GM23248 (cell line): ENCODE results near the gene GOLPH3L. TPM values are rescaled to one million over a fixed set of nuclear protein-coding genes. Genes with fewer than 3 reads are reported as not detected.
"Not testable (repeated sequence)": the region's sequence is repeated elsewhere in the genome, so short reads cannot be mapped to it uniquely, and the experiment has no call there.

Experiments
- DNase-seq: peaks from one replicate; pipeline ENCODE4 v3.0.0-alpha.2; 2015
- H2AFZ ChIP-seq: fragments of 200-600 bp; sonication (generic); 2 replicates; pipeline ENCODE4 v1.6.1; 2016; ENCODE audit warnings: antibody characterized with exemption
- H3F3A ChIP-seq: fragments of 200-600 bp; sonication (generic); 2 replicates; pipeline ENCODE4 v1.6.1; 2016; ENCODE audit warnings: mild to moderate bottlenecking, antibody characterized with exemption, mixed run types; ENCODE audit not compliant: insufficient read depth
- H3K27ac ChIP-seq: fragments of 200-600 bp; sonication (generic); 2 replicates; pipeline ENCODE4 v1.5.1; 2016; ENCODE audit warnings: mild to moderate bottlenecking
- H3K27me3 ChIP-seq: fragments of 200-600 bp; sonication (generic); replicated peaks from 2 replicates; pipeline ENCODE4 v1.6.1; 2016; ENCODE audit warnings: mild to moderate bottlenecking; ENCODE audit not compliant: insufficient read depth
- H3K36me3 ChIP-seq: fragments of 200-600 bp; sonication (generic); 2 replicates; pipeline ENCODE4 v1.6.1; 2016; ENCODE audit warnings: low read depth, mild to moderate bottlenecking
- H3K4me1 ChIP-seq: fragments of 200-600 bp; sonication (generic); 2 replicates; pipeline ENCODE4 v1.6.1; 2016; ENCODE audit warnings: mild to moderate bottlenecking; ENCODE audit not compliant: insufficient read depth
- H3K4me2 ChIP-seq: fragments of 200-600 bp; sonication (generic); one replicate; pipeline ENCODE4 v1.6.1; 2016; ENCODE audit warnings: mild to moderate bottlenecking; ENCODE audit not compliant: unreplicated experiment
- H3K4me3 ChIP-seq: fragments of 200-600 bp; sonication (generic); 2 replicates; pipeline ENCODE4 v1.5.1; 2016; ENCODE audit warnings: mild to moderate bottlenecking
- H3K79me2 ChIP-seq: fragments of 200-600 bp; sonication (generic); 2 replicates; pipeline ENCODE4 v1.6.1; 2016; ENCODE audit warnings: mild to moderate bottlenecking; ENCODE audit not compliant: insufficient read depth
- H3K9ac ChIP-seq: fragments of 200-600 bp; sonication (generic); 2 replicates; pipeline ENCODE4 v1.6.1; 2016; ENCODE audit warnings: mild to moderate bottlenecking
- H3K9me2 ChIP-seq: fragments of 200-600 bp; sonication (generic); 2 replicates; pipeline ENCODE4 v1.6.1; 2016; ENCODE audit warnings: mixed run types, mild to moderate bottlenecking, moderate library complexity; ENCODE audit not compliant: insufficient read depth
- H3K9me3 ChIP-seq: fragments of 200-600 bp; sonication (generic); one replicate; pipeline ENCODE4 v1.6.1; 2017; ENCODE audit warnings: low read depth
- H4K20me1 ChIP-seq: fragments of 200-600 bp; sonication (generic); 2 replicates; pipeline ENCODE4 v1.6.0; 2016; ENCODE audit not compliant: insufficient read depth
- EZH2 ChIP-seq: fragments of 200-600 bp; sonication (generic); IDR thresholded peaks from 2 replicates; pipeline ENCODE4 v1.6.1; 2018; ENCODE audit warnings: antibody characterized with exemption, mild to moderate bottlenecking; ENCODE audit not compliant: insufficient read depth, poor library complexity, severe bottlenecking
- EZH2phosphoT487 ChIP-seq: fragments of 200-600 bp; sonication (generic); IDR thresholded peaks from 2 replicates; pipeline ENCODE4 v1.6.1; 2018; ENCODE audit warnings: antibody characterized with exemption, moderate library complexity, mild to moderate bottlenecking, low read depth; ENCODE audit not compliant: insufficient read depth
- WGBS, 2 experiments: methylation state at CpG; one replicate each; pipeline ENCODE4 v1.1.6; 2015 to 2017; ENCODE audit warnings: low lambda C conversion rate in 2 of 2, low coverage in 1 of 2; ENCODE audit errors: missing lambda C conversion rate in 2 of 2; 5-methylcytosine and 5-hydroxymethylcytosine counted together
- in situ Hi-C: fragments of 300-500 bp; cut with MboI; formaldehyde crosslinking; loops from 2 replicates; pipeline ENCODE4 v1.15.0; 2020
- polyA plus RNA-seq: library from polyadenylated mRNA; unstranded; fragments of >200 nt; fragmentation: Nextera tagmentation; extraction: Ambion mirVana; gene quantifications from 2 replicates; pipeline ENCODE4 v1.2.1, GENCODE V29; 2016
- total RNA-seq: library from RNA; depleted of rRNA; stranded (reverse); fragments of >200 nt; shearing (Covaris generic); gene quantifications from 2 replicates; pipeline ENCODE4 v1.2.3, GENCODE V29; 2014

Gene GOLPH3L
- total and polyA plus RNA-seq, 2 experiments from 2014 or later = 8.8 to 23.9 TPM

GRCh38 chr1:150663321-150663720, 33.6 kb downstream of the GOLPH3L start:
- in situ Hi-C loops = no loop called here
- Histone ChIP-seq H3K9me3 (no peaks in the 10 kb centered on the region), H3K79me2 (no peaks in the 10 kb centered on the region), H3K9ac (no peak overlapping the region), H3K9me2 (no peaks in the 10 kb centered on the region), H3K4me1 (0 out of 2 replicates have a peak, but pooled peaks cover 3% of the 10 kb centered on the region), H2AFZ (no peak overlapping the region), H3K4me3 (no peak overlapping the region), H3K27ac (no peak overlapping the region), H3K36me3 (peaks cover 25% of the 10 kb centered on the region; the same call in 1 of the 2 replicates), H3F3A (no peaks in the 10 kb centered on the region), H3K27me3 (no peaks in the 10 kb centered on the region), H3K4me2 (no peak overlapping the region), H4K20me1 (no peaks in the 10 kb centered on the region)
- TF ChIP-seq EZH2 (no peak), EZH2phosphoT487 (no peak)
- no peak for DNase-seq
- 91 to 92% methylated on average over 7 of the region's 7 CpGs for WGBS, 2 experiments

DNA sequence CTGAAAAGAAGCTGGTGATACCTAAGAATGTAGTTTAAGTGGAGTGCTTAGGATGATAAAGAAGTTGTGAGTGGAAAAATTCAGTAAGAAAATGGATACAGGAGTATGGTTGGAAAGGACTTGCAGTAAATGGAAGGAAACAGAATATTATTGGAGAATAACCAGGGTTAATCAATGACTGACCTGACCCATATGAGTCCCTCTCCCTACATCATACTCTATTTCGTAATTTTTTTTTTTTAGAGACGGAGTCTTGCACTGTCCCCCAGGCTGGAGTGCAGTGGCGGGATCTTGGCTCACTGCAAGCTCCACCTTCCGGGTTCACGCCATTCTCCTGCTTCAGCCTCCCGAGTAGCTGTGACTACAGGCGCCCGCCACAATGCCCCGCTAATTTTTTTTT, 34.1 kb downstream of the GOLPH3L start:
- no peak overlapping the region for H3K4me2 ChIP-seq
- H3K4me1 ChIP-seq = 0 out of 2 replicates have a peak, but pooled peaks cover 3% of the 10 kb centered on the region
- in situ Hi-C loops = no loop called here
- DNase-seq = no peak
- no peaks in the 10 kb centered on the region for H3F3A ChIP-seq
- H3K27me3 ChIP-seq = no peaks in the 10 kb centered on the region
- no peak overlapping the region for H3K9ac ChIP-seq
- H3K79me2 ChIP-seq = no peaks in the 10 kb centered on the region
- no peak for TF ChIP-seq EZH2
- TF ChIP-seq EZH2phosphoT487 = no peak
- H4K20me1 ChIP-seq = no peaks in the 10 kb centered on the region
- H2AFZ ChIP-seq = no peak overlapping the region
- H3K9me2 ChIP-seq = no peaks in the 10 kb centered on the region
- no peak overlapping the region for H3K27ac ChIP-seq
- no peaks in the 10 kb centered on the region for H3K9me3 ChIP-seq
- H3K4me3 ChIP-seq = no peak overlapping the region
- 98 to 99% methylated on average over 9 of the region's 9 CpGs for WGBS, 2 experiments
- H3K36me3 ChIP-seq = peaks cover 25% of the 10 kb centered on the region; the same call in 1 of the 2 replicates

GRCh38 chr1:150661156-150661555, 35.8 kb downstream of the GOLPH3L start:
- Histone ChIP-seq H3K9me3 (no peaks in the 10 kb centered on the region), H3K9ac (no peak overlapping the region), H3F3A (no peaks in the 10 kb centered on the region), H3K27ac (no peak overlapping the region), H3K79me2 (no peaks in the 10 kb centered on the region), H3K9me2 (no peaks in the 10 kb centered on the region), H2AFZ (no peak overlapping the region), H3K4me1 (no peaks in the 10 kb centered on the region), H4K20me1 (no peaks in the 10 kb centered on the region), H3K4me3 (no peak overlapping the region), H3K36me3 (peaks cover 25% of the 10 kb centered on the region; the same call in 1 of the 2 replicates), H3K27me3 (no peaks in the 10 kb centered on the region), H3K4me2 (no peak overlapping the region)
- 95% methylated on average over 5 of the region's 5 CpGs for WGBS, 2 experiments
- in situ Hi-C loops = no loop called here
- DNase-seq = no peak
- TF ChIP-seq EZH2 = no peak
- no peak for TF ChIP-seq EZH2phosphoT487

DNA sequence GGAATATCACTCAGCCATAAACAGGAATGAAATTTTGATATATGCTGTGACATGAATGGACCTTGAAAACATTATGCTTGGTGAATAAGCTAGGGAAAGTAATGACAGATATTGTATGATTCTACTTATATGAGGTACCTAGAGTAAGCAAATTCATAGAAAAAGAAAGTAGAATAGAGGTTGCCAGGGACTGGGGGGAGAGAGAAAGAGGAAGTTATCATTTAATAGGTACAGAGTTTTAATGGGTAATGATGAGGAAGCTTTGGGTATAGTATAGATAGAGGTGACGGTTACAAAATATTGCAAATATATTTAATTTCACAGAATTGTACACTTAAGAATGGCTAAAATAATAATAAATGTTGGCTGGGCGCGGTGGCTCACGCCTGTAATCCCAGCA, 36.4 kb downstream of the GOLPH3L start:
- Histone ChIP-seq H2AFZ (no peak overlapping the region), H3K27me3 (no peaks in the 10 kb centered on the region), H3K9ac (no peak overlapping the region), H3K79me2 (no peaks in the 10 kb centered on the region), H3K9me3 (no peaks in the 10 kb centered on the region), H3F3A (no peaks in the 10 kb centered on the region), H3K4me2 (no peak overlapping the region), H3K4me3 (no peak overlapping the region), H3K9me2 (no peaks in the 10 kb centered on the region), H3K36me3 (peaks cover 25% of the 10 kb centered on the region; the same call in 1 of the 2 replicates), H3K4me1 (no peaks in the 10 kb centered on the region), H3K27ac (no peak overlapping the region), H4K20me1 (no peaks in the 10 kb centered on the region)
- DNase-seq = no peak
- WGBS, 2 experiments = 87 to 89% methylated on average over 4 of the region's 4 CpGs
- TF ChIP-seq EZH2phosphoT487 (no peak), EZH2 (no peak)
- in situ Hi-C loops = no loop called here

DNA sequence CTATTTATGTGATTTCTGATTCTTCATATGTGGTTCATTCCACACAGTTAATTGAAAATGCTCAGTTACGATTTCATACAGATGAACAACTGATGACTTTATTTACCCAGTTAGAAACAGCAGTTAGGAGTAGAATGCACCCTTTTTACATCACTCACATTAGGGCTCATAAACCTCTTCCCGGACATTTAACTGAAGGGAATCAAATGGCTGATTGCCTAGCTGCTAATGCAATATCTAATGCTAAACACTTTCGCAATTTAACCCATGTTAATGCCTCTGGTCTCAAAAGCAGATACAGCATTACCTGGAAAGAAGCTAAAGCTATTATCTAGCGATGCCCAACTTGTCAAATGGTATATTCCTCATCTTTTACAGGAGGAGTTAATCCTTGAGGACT, 39.9 kb downstream of the GOLPH3L start:
- H3K27ac ChIP-seq, H3F3A ChIP-seq, H3K79me2 ChIP-seq, H3K4me1 ChIP-seq, in situ Hi-C loops, H3K9ac ChIP-seq, H3K4me3 ChIP-seq, H2AFZ ChIP-seq, H3K9me3 ChIP-seq, H3K4me2 ChIP-seq, H4K20me1 ChIP-seq, H3K27me3 ChIP-seq, H3K9me2 ChIP-seq, DNase-seq: not testable (repeated sequence)
- H3K36me3 ChIP-seq = peaks cover 22% of the 10 kb centered on the region; the same call in 1 of the 2 replicates
- WGBS, 2 experiments = 82 to 95% methylated on average over 4 of the region's 4 CpGs

DNA sequence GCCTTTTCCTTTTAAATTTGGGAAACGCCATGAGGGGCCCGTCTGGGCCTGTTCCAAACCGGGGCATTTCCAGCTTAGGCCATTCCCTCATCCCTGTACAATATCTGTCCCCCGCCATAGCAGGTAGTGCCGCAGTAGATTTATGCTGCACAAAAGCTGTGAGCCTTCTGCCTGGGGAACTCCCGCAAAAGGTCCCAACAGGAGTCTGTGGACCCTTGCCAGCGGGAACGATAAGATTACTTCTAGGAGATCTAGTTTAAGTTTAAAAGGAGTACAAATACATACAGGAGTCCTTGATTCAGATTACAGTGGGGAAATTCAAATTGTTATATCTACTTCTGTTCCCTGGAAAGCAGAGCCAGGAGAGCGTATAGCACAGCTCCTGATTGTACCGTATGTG, 42.3 kb downstream of the GOLPH3L start:
- DNase-seq, H3K9me3 ChIP-seq, H3K27ac ChIP-seq, H3K4me1 ChIP-seq, H3K4me2 ChIP-seq, in situ Hi-C loops, H3K36me3 ChIP-seq, H3K79me2 ChIP-seq, H3K27me3 ChIP-seq, H3F3A ChIP-seq, H4K20me1 ChIP-seq, H3K9me2 ChIP-seq, H3K9ac ChIP-seq, H2AFZ ChIP-seq, H3K4me3 ChIP-seq: not testable (repeated sequence)
- 96 to 97% methylated on average over 10 of the region's 10 CpGs for WGBS, 2 experiments
